Neural crest cell (in vitro differentiated cells): ENCODE results near the gene PLEKHA1. TPM values are rescaled to one million over a fixed set of nuclear protein-coding genes. Genes with fewer than 3 reads are reported as not detected.

Experiments
- DNase-seq: peaks from one replicate; pipeline ENCODE4 v3.0.0; 2021; ENCODE audit warnings: low read depth, mixed read lengths, low spot score
- H3K27ac Mint-ChIP-seq: one replicate; pipeline ENCODE4 v1.8.0; 2021; ENCODE audit warnings: mild to moderate bottlenecking, mixed read lengths; ENCODE audit not compliant: unreplicated experiment
- H3K27me3 Mint-ChIP-seq: 2 replicates; pipeline ENCODE4 v1.8.0; 2021; ENCODE audit warnings: low read depth, mild to moderate bottlenecking, mixed read lengths
- H3K36me3 Mint-ChIP-seq: 2 replicates; pipeline ENCODE4 v1.8.0; 2021; ENCODE audit warnings: low read depth, mild to moderate bottlenecking, mixed read lengths
- H3K4me1 Mint-ChIP-seq: 2 replicates; pipeline ENCODE4 v1.8.0; 2021; ENCODE audit warnings: mixed read lengths
- H3K4me3 Mint-ChIP-seq: one replicate; pipeline ENCODE4 v1.8.0; 2021; ENCODE audit warnings: mild to moderate bottlenecking, mixed read lengths
- H3K9me3 Mint-ChIP-seq: 2 replicates; pipeline ENCODE4 v1.8.0; 2021; ENCODE audit warnings: mixed read lengths
- total RNA-seq: library from RNA; stranded (reverse); gene quantifications from 2 replicates; pipeline ENCODE4 v1.2.1, GENCODE V29; 2021
- TF ChIP-seq, protein P1 (sequence below): fragments of 200-600 bp; sonication (generic); conservative IDR thresholded peaks from 2 replicates; pipeline ENCODE4 v1.5.0; 2021; ENCODE audit warnings: antibody characterized with exemption, mild to moderate bottlenecking

The PLEKHA1 gene
- total RNA-seq, 1 donor from 2014 or later = 20.6 TPM

DNA sequence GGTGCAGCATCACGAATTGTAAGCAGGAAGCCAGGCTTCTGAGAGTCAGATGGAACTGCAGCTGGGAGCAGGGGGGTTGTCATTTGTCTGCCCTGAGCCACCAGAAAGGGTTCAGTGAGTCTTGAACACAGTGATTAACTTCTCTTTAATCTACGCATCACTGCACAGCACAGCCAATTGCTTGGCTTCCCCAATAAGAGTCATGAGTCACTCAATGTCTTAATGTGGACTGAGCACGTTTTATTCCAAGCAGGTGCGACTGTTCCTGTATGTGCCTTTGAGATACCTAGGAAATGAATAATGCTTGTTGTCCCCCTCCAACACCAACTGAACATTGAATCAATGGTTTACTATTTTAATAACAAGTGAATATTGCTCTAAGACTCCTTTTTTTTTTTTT lies 26.0 kb upstream of the PLEKHA1 start:
- Mint-ChIP-seq H3K27ac (peak overlapping the region; percentile 69), H3K9me3 (peaks cover 6% of the 10 kb centered on the region), H3K36me3 (peaks cover 8% of the 10 kb centered on the region), H3K27me3 (no peaks in the 10 kb centered on the region), H3K4me1 (peaks cover 41% of the 10 kb centered on the region), H3K4me3 (no peak overlapping the region)
- no peak for DNase-seq
- TF ChIP-seq, protein P1, sequence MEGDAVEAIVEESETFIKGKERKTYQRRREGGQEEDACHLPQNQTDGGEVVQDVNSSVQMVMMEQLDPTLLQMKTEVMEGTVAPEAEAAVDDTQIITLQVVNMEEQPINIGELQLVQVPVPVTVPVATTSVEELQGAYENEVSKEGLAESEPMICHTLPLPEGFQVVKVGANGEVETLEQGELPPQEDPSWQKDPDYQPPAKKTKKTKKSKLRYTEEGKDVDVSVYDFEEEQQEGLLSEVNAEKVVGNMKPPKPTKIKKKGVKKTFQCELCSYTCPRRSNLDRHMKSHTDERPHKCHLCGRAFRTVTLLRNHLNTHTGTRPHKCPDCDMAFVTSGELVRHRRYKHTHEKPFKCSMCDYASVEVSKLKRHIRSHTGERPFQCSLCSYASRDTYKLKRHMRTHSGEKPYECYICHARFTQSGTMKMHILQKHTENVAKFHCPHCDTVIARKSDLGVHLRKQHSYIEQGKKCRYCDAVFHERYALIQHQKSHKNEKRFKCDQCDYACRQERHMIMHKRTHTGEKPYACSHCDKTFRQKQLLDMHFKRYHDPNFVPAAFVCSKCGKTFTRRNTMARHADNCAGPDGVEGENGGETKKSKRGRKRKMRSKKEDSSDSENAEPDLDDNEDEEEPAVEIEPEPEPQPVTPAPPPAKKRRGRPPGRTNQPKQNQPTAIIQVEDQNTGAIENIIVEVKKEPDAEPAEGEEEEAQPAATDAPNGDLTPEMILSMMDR = no peak

DNA sequence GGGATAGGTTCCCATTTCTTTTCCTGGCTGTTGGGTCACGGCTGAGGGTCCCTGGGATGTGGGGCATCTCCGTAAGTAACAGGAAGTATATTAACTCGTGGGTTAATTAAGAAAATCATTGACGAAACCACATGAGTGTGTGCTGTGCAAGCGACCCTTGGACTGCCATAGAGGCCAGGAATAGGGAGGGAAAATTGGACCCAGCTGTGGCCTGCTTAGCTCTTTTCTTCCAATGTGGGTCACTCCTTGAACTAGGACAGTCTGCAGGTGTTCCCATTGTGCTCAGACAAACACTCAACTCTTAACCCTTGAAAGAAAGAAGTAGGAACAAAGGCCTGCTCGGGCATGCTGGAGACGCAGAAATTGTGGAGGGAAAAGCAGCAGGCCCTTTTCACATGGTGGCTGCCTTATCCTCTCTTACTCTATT lies 25.6 kb upstream of the PLEKHA1 start:
- H3K36me3 Mint-ChIP-seq = peaks cover 8% of the 10 kb centered on the region
- DNase-seq = no peak
- no peak overlapping the region for H3K4me3 Mint-ChIP-seq
- TF ChIP-seq, protein P1 = no peak
- peak overlapping the region; percentile 69 for H3K27ac Mint-ChIP-seq
- peaks cover 42% of the 10 kb centered on the region for H3K4me1 Mint-ChIP-seq
- H3K9me3 Mint-ChIP-seq = peaks cover 6% of the 10 kb centered on the region
- no peaks in the 10 kb centered on the region for H3K27me3 Mint-ChIP-seq

DNA sequence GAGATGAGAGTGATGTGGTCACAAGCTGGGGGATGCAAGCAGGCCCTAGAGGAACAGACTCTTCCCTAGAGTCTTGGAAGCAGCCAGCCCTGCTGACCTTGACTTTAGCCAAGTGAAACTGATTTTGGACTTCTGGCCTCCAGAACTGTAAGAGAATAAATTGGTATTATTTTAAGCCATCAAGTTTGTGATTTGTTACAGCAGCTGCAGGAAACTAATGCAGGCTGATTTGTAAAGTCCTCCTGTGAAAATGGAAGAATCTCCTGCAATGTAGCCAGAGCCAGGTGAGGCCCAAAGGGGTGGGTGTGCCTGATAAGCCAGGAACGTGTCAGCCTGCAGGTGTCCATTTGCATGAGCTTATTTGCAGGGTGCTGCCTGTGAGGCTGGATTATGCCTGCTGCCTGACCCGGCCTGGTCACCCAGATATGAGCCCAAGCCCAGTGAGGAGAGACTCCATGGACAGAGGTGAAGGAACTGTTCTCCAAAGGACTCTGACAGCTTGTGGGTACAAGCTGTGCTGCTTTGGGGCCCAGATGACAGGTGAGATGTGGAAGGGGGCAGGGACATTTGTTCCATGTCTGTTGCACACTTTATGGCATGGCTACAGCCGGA lies 24.6 kb upstream of the PLEKHA1 start:
- TF ChIP-seq, protein P1 = no peak
- peaks cover 38% of the 10 kb centered on the region for H3K4me1 Mint-ChIP-seq
- peaks cover 6% of the 10 kb centered on the region for H3K9me3 Mint-ChIP-seq
- H3K27ac Mint-ChIP-seq = no peak overlapping the region
- no peak for DNase-seq
- H3K4me3 Mint-ChIP-seq = no peak overlapping the region
- no peaks in the 10 kb centered on the region for H3K27me3 Mint-ChIP-seq
- peaks cover 8% of the 10 kb centered on the region for H3K36me3 Mint-ChIP-seq

DNA sequence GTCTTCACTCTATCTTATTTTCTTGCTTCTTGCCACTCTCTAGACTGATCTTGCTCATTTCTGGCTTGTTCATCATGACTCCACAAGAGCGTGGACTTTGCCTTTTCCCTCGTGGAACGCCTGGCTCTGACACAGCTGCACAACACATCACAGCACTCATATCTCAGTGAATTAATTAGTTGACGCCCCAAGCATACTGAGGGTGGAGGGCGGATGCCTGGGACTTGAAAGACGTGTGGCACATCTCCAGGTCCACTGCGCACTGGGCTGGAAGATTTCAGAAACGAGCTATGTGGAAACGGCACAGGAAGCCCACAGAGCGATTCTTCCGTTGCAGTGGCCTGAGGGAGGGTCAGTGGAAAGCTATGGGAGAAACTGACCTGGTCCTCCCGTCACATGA lies 23.6 kb upstream of the PLEKHA1 start:
- Mint-ChIP-seq H3K27ac (no peak overlapping the region), H3K4me3 (no peak overlapping the region), H3K9me3 (peaks cover 4% of the 10 kb centered on the region), H3K27me3 (no peaks in the 10 kb centered on the region), H3K4me1 (peaks cover 34% of the 10 kb centered on the region), H3K36me3 (peaks cover 3% of the 10 kb centered on the region)
- TF ChIP-seq, protein P1 = no peak
- no peak for DNase-seq

DNA sequence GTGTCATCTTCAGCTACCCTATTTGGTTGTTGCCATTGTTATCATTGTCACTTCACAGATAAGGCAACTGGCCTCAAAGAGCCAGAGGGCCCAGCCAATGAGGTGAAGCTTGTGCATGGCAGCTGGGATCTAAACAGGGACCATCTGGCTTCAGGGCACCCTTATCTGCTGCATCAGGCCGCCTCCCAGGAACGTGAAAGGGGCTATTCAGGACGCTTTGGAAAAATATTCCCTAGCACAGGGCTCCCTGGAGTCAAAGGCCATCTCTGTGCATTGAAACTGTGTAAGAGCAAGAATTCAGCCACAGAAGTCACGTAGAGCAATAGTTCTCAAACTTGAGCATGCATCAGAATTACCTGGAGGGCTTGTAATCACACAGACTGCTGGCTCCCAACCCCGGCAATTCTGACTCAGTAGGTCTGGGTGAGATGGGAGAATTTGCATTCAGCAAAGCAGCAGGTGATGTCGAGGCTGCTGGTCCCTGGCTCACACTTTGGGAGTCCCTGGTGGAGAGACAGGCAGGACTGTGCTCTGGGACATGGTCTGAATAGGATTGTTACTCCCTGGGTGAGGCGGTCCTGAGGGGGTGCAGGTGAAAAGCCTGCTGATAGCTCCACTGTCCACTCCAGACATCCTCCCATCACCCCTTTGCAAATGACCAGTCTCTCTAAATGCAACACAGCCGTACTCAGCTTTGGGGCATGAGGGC lies 21.5 kb upstream of the PLEKHA1 start:
- no peak for DNase-seq
- Mint-ChIP-seq H3K9me3 (peaks cover under 1% of the 10 kb centered on the region), H3K27ac (no peak overlapping the region), H3K4me1 (peaks cover 34% of the 10 kb centered on the region), H3K36me3 (no peaks in the 10 kb centered on the region), H3K4me3 (no peak overlapping the region), H3K27me3 (no peaks in the 10 kb centered on the region)
- TF ChIP-seq, protein P1 = no peak
